ENCODE data around the gene COL1A1.

Gene COL1A1

GRCh38 chr17:50213026-50214022, 11.9 kb upstream of the COL1A1 start:
- DNase-seq, result no peak

GRCh38 chr17:50212121-50212843, 10.9 kb upstream of the COL1A1 start:
- DNase-seq, result no peak

DNA sequence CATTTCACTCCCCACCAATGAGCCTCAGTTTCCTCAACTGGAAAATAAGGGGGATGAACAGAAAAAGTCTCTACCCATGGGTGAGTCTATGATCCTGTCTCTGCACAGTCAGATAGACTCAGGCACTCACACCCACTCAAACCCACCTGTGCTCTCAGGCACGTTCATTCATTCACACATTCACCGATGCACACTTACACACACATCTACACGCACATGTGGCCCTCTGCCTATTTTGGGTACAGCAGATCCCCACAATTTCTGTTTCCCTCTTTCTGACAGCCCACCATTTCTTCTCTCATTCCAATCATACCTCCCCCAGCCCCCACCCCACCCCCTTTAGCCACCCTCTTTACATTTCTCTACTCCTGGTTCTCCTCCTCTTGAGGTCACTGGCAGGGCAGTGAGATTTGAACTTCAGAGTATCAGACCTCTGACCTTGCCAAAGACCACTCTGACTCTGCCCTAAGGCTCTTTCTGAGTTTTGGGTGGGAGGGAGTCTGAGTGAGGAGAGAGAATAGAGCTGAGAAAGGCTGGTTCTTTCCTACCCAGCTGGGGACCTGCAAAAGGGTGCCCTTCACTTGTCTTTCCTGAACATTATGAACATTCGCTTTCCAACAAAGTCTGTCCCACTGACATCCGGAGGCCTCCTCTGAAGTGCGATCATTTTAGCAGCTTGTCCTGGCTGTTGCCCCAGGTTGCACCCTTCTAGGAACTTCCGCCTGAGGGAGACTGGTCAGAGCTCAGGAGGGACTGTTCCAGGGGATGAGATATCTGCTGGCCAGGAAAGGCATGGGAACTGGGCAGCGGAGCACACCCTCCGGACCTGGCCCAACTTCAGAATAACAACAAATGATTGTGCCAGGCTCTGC, 10.1 kb upstream of the COL1A1 start:
- DNase-seq, result no peak

GRCh38 chr17:50210240-50211225, 9.1 kb upstream of the COL1A1 start:
- no peak for DNase-seq

- DNase-seq, result no peak
Observed at GRCh38 chr17:50209472-50210239, 8.2 kb upstream of the COL1A1 start.

GRCh38 chr17:50209133-50209471, 7.7 kb upstream of the COL1A1 start:
- DNase-seq, result no peak

- no peak for DNase-seq
Observed at GRCh38 chr17:50208611-50209061, 7.2 kb upstream of the COL1A1 start.

DNA sequence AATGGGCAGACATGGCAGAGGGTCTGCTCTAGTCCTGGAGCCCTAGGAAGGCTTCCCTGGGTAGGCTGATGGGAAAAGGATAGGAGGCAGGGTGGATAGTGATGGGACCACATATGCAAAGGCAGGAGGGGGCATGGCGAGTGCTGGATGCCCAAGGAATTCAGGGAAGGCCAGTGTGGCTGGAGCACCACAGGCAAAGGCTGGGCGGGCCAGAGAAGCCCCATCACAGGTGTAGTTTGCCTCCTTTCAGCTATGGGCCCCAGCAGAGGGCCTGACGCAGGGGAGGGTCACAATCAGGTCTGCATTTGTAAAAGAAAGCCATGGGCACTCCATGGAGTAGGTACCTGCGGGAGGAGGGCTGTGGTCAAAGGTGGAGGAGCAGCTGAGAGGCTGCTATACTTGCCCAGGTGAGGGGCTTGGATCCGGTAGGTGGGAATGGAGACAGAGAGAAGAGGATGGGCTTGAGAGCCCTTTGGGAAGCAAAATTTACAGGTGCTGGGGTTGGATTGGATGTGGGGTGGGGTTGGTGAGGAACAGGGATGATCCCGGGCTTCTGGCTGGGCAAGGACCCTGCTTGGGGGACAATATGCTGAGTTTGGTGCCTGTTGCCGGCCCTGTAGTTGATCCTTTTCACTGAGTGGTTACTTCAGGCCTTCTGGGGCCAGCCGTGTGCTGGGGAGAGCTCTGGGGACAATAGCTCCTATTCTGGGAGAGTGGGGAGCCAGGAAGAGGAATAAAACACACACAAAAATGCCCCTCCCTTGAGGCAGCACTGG, 6.5 kb upstream of the COL1A1 start:
- no peak for DNase-seq

DNA sequence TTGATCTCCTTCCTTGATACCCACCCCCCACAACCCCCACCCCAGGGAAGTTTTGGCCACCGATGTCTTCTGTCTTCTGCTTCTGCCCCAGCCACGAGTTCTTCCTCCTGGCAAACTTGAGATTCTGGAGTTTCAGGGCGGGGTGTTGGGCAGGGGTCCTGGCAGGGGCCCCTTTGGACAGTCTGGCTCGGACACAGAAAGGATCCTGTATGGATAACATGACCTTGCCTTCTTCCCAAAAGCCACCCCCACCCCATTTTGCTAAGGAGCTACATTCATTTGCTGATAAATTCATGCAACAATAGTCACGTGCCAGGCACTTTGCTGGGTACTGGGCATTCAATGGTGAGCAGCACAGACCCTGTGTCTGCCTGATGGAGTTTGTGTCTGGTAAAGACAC, 5.9 kb upstream of the COL1A1 start:
- DNase-seq, result no peak

GRCh38 chr17:50206604-50207293, 5.3 kb upstream of the COL1A1 start:
- DNase-seq, result no peak

DNA sequence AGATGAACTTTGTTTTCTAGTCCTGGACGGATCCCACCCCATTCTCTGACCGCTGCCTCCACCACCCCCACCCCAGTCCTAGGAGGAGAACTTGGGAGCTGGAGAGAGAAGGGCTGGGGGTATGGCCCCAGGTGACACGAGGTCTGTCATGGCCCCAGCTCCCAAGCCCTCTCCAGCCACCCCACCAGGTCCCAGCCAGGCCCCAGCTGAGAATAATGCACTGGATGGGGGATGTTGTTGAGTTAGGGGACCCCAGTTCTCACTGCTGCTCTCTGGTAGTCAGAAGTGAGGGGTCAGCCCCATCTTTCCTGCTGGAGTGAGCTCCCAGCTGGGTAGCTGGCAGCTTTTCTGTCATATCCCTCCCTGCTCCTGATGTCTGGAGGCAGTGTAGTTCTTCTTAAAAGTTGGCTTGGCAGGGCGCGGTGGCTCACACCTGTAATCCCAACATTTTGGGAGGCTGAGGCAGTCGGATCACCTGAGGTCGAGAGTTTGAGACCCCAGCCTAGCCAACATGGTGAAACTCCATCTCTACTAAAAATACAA, 4.6 kb upstream of the COL1A1 start:
- no peak for DNase-seq

DNA sequence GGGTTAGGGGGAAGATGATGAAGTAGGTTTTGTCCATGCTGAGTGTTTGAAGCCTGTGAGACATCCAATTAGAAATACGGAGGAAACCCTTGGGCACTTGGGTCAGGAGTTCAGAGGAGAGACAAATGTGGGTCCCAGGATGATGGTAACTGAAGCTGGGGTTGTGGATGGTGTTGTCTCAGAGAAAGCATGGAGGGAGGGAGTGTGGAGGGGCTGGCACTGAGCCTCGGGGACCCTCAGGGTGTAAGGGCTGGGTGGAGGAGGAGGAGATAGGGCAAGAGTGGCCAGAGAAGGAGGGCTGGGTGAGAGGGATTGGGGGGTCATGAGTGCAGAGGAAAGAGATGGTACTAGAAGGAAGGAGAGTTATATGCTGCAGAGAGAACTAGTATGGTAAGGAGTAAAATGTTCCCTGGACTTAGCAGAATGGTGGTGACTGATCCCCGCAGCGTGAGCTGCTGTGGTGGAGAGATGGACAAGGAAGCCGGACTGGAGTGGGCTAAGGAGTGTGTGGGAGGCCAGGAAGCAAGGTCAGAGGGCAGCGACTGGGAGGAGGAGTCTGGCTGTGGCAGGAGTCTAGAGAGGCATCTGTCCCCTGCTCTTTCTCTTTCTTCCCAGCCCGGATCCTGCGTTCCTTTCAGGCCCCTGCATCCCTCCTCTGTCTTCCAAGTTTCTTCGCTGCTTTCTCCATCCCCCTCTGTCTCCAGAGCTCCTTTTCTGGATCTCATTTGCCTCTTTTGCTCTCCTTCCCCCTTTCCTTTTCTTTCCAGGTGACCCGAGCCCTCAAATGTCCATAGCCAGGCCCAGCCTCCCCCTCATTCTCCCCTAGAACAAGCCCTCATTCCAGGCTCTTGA, 3.9 kb upstream of the COL1A1 start:
- no peak for DNase-seq

DNA sequence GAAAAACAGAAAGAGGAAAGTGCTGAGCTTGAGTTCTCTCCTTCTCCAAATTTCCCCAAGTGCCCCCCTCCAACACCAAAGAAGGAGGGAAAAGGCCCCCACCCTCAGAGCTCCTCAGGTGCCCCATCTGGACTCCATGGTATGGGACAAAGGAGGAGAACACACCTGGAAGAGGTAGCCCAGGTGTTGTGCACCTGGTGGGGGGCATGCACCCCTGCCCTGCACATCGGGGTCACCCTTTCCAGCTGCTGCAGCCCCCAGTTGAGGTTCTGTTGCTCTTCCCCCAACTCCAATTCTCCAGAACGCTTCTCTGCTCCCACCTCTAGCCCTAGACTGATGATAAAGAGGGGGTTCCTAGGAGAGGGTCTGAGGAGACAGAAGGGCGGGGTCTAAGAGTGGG, 3.0 kb upstream of the COL1A1 start:
- no peak for DNase-seq

GRCh38 chr17:50203604-50204345, 2.3 kb upstream of the COL1A1 start:
- DNase-seq, result no peak

- DNase-seq, result no peak
Observed at GRCh38 chr17:50203086-50203485, 1.7 kb upstream of the COL1A1 start.

DNA sequence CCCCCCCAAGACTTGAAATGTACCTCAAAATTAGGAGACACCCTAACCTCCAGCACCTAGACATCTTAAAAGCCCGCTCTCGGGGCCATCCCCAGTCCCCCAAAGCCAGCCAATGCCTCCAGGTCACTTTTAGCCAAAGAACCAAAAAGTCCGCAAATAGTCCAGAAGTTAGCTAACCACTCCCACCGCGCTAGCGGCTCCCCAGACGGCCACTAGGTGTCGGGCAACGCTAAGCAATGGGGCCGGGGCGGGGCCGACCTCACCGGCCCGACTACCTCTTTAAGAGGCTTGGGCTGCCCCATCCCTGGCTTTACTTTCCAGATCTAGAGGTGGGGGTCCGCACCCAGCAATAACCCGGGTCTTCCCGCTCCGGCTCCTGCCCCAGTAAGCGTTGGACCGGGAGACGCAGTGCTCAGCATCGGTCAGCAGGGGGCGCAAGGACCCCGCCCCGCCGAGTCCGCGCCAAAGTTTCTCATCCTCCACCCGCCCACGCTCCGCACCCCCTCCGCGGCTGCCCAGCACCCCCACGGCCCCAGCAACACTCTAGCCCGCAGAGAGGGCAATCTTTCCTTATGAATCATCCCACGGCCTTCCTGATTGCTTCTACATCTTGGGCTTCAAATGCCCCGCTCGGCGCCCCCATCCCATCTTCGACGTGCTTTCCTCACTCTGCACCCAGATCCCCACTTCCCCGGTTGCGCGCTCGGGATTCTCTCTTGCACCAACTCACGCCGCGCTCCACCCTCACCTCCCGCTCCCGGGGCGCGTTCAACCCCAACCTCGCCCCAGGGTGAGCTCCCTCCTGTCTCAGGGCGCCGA, 765 bp downstream of the COL1A1 start:
- DNase-seq, result peak; percentile 39 to 54

Data from SHP77 (cell line).